Neural progenitor cell (in vitro differentiated cells): Measurements from ENCODE around the gene MYCBPAP.

Experiments
- CTCF ChIP-seq: fragments of 200-600 bp; sonication (generic); IDR thresholded peaks from 2 replicates; pipeline ENCODE4 v1.5.1; 2017; ENCODE audit warnings: antibody characterized with exemption, mild to moderate bottlenecking
- EZH2phosphoT487 ChIP-seq: fragments of 200-600 bp; sonication (generic); IDR thresholded peaks from 2 replicates; pipeline ENCODE4 v1.6.1; 2017; ENCODE audit warnings: antibody characterized with exemption

GRCh38 chr17:50560931-50561745 is 52.9 kb downstream of the MYCBPAP start:
- no peak for TF ChIP-seq CTCF
- TF ChIP-seq EZH2phosphoT487: peak; percentile 14
